SH-SY5Y (cell line): ENCODE measurements around the gene NUDC.

Experiments
- GATA2 ChIP-seq: IDR thresholded peaks from 2 replicates; pipeline ENCODE4 v1.6.1; 2011; ENCODE audit warnings: mild to moderate bottlenecking, low read depth, low read length
- GATA3 ChIP-seq: IDR thresholded peaks from 2 replicates; pipeline ENCODE4 v1.6.1; 2011; ENCODE audit warnings: low read depth, mild to moderate bottlenecking, low read length, moderate library complexity

Gene NUDC

DNA sequence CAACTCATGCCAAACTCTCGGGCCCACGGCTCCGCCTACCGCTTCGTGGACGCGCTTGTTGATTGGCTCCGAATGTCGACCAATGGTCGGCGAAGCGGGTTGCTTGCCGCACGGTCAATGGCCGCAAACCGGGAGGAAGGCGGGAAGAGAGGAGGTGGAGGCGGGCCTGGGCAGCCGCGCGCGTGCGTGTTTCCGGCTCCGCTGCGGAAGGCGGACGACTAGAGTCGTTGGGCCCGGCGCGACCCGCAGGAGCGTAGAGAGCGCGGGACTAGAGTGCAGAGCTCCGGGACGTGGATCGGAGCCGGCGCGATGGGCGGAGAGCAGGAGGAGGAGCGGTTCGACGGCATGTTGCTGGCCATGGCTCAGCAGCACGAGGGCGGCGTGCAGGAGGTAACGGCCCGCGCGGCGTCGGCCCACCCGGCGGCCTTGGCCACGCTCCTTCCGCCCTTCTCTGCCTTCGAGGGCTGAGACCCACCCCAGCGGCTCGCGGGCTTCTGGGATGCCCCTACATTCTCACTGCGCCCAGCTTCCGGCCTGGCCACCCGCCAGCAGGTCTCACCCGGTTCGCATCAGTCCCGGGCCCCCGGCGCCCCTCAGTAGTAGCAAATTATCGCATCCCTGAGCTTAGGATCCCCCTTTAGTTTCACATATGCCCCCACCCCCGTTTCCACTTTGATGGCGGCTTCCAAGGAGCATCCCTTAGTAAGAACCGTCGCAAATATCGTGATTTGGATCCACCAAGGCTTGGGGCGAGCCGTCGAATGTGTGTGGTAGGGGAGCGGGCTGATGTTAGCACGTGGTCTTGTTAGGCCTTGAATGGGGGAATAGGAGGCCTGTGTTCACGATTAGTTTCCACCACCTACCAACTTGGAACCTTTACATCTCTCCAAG, at the start of gene NUDC:
NUDC (plus strand) TSS at position 204 of the 891 bp plus-strand sequence; CDS start at position 310, 106 bp downstream.
- TF ChIP-seq GATA3: no peak
- TF ChIP-seq GATA2: no peak

DNA sequence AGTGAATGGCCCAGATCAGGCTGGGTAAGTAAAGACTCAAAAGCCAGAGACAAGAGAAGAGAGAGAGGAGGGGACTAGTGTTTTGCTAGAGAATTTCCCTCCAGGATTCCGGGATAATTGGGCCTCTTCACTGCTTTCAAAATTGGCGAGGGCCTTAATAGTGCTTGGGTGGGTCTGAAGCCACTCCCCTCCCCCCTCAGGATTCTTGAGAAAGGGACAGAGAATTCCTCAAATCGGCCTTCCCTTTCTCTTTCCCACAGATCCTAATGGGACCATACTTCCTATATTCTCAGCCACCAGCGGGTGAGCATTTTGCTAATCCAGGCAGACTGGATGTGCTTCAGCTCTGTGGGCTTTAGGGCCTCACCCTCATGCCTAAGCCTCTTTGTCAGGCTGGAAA, 46.6 kb upstream of the NUDC start:
- TF ChIP-seq GATA2: no peak
- no peak for TF ChIP-seq GATA3

DNA sequence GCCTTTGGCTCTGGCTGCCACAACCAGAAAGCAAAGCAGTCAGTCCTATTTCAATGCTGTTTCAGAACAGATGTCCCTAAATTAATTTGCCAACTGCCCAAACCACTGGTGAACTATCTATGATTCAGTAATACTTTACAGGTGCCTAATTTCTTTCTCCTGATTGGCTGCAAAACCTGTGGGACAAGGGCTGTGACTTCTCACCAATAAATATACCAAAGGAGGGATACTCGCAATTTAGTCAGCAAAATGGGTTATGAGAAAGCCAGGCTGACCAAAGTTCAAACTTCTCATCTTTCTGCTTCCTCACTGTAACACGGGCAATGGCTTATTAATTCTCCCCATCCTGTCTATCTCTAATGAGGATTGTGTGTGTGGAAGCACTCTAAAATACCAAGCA, 44.2 kb upstream of the NUDC start:
- no peak for TF ChIP-seq GATA3

DNA sequence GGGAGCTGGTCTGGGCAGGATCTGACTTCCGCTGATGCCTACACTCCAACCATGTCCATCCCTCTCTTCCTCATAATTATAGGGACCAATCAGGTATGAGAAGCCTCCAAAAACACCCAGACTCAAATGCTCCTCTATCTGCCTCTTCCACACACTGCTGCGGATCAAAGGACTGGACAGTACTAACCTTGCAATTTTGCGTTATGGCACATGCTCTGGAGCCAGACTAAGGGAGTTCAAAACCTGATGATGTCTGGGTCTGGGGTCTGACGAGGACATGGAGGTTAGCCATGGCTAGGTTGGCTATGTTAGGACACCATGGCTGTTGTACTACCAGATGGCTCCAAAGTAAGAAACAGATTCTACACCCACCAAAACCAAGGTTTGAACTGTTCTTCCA, 41.8 kb upstream of the NUDC start:
- TF ChIP-seq GATA3 (no peak), GATA2 (no peak)

DNA sequence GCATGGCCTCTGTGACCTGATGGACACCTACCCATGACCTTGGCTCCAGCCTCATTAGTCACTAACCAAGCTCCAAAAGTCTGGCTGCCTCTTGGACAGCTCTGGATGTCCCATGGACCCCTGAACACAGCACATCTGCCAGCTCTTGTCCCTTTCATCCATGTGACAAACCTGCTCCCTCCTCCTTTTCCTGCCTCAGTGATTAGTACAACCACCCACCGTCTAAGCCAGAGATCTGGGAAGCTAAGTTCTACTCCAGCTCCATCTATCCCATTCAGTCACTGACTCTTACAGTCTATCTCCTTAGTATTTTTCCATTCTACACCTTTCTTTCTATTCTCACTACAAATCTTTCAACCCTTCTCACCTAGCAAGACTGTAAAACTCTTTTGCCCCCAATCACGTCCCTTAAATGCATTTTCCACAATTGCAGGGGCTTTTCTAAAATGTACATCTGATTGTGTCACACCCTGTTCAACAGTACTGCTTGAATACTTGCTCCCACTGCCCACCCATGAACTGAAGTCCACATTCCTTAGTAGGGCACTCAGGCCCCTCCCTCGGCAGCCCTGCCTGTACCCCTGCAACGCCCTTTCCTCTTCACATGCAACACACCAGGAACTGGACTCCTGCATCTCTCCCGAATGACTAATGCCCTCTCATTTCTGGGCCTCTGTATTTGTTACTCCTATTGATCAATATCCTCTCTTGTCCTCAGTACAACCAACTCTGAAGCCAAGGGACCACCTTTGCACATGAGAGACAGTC, 38.7 kb upstream of the NUDC start:
- no peak for TF ChIP-seq GATA3
- TF ChIP-seq GATA2: no peak

DNA sequence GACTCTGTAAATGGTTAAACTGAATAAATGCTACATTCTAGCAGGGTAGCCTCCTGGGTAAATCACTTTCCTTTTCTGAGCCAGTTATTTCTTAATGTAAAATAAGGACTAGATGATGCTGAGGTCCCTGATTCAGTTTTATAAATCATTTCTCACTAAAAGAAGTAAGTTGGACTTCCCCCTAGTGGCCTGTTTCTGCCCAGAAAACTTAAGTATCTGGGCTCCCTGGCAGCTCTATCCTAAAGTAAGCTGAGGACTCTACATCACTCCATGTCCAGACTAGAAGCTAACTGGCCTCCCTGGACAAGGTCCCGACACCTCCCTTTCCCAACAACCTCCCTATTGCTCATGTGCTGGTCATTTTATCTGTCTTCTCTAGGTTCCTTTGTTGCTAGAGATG, 34.4 kb upstream of the NUDC start:
- TF ChIP-seq GATA3: no peak
- no peak for TF ChIP-seq GATA2

DNA sequence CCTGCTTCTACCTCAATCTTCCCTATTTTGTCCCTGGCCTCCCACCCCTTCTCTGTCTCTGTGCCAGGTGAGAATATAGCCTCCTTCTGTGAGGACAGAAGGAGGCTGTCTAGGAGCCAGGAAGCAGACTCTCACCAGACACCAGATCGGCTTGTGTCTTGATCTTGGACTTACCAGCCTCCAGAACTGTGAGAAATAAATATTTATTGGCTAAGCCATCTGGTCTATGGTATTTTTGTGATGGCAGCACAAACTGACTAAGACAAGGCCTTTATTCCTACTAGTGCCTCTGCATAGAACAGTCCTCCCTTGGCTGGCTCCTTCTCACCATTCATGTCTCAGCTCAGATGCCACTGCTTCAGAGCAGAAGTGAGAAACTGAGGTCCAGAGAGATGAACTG, 33.3 kb upstream of the NUDC start:
- TF ChIP-seq GATA3: no peak
- no peak for TF ChIP-seq GATA2

DNA sequence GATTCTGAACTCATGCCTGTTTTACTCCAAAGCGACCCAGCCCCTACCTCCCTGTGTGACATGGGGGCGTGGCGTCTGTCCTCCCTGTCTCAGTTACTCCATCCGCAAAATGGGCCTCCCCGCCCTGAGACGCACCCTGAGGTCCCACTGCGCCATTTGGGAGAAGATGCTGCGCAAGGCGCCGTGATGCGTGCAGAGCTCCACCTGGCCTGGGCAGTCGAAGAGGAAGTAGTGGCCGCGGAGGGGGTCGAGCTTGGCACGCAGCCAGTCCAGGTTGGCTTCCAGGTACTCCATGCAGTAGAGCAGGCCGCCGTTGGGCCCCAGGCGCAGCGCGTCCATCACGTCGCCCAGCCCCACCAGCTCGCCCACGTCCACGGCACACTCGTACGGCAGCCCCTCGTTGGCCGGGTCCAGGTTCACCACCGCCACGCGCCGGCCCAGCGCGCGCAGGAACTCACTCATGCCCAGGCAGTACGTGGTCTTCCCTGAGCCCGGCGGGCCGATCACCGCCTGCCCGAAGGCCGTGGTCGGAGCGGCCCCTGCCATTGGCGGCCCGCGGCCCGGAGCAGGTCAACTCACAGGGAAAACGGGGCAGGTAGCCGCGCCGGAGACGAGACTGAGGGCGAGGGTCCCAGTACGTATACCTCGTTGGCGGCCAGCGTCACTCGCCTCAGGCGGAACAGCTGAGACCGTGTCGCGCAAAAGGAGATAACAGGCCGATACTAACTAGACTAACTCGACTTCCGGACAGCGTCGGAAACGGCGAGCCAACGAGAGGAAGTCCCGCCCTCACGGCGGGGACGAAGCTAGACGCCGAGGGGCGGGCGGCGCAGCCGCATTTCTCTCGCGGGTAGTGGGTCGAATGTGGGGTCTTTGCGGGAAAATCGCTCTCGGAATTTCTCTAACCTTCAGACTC, 31.7 kb upstream of the NUDC start, which contains the start of gene GPN2:
GPN2 (minus strand) TSS at position 733 of the 916 bp plus-strand sequence; CDS start at position 546, 187 bp downstream.
- no peak for TF ChIP-seq GATA3
- TF ChIP-seq GATA2: peak; percentile 91

DNA sequence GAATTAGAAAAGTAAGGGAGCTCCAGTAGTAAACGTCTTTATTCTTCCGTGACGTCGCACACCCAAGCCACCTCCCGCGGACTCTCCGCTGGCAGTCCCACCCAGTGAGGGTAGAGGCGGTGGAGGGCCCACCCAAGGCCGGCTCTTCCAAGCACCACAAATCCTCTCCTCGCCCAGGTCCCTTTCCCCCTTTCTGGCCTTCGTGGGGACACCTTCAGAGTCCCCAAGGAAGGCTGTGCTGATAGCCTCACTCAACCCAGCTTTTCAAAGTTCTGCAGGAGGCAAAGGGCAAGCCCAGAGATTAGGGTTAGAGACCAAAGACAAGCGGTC, 31.1 kb upstream of the NUDC start:
- no peak for TF ChIP-seq GATA3
- no peak for TF ChIP-seq GATA2

DNA sequence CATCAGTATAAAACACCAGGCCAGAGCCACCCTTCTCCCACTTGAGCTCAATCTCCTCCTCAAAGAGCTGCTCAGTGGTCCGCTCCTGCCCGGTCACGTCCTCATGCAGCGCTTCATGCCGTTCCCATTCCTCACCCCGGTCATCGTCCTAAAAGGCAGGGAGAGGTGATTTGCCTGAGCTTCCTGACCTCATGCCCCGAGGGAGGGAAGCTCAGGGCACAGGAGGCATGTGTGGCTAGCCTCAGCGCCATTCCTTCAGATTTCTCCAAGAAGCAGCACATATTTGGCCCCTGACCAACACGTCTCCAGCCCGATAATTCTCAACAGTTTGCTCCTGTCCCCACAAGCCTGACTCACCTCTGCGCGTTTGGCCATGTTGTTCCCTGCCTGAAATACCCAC, 27.3 kb upstream of the NUDC start:
- TF ChIP-seq GATA3 (no peak), GATA2 (no peak)

DNA sequence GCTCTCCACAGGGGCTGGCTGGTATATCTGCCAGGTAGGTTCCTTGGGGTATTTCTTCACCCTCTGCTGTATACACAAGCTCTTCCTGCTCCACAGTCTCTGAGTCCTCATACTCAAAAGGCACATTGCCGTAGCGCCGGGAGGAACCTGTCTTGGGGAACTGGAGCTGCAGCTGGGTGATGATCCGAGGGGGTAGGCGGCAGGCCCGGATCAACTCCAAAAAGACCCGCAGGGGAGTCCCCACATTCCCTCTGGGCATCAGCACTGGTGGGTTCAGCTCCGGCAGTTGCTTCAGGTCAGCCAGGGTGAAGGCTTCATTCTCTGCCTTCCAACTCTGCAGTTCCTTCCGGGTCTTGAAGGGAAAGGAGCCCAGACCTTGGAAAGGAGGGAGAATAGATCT, 24.2 kb upstream of the NUDC start:
- TF ChIP-seq GATA2: no peak
- TF ChIP-seq GATA3: no peak

DNA sequence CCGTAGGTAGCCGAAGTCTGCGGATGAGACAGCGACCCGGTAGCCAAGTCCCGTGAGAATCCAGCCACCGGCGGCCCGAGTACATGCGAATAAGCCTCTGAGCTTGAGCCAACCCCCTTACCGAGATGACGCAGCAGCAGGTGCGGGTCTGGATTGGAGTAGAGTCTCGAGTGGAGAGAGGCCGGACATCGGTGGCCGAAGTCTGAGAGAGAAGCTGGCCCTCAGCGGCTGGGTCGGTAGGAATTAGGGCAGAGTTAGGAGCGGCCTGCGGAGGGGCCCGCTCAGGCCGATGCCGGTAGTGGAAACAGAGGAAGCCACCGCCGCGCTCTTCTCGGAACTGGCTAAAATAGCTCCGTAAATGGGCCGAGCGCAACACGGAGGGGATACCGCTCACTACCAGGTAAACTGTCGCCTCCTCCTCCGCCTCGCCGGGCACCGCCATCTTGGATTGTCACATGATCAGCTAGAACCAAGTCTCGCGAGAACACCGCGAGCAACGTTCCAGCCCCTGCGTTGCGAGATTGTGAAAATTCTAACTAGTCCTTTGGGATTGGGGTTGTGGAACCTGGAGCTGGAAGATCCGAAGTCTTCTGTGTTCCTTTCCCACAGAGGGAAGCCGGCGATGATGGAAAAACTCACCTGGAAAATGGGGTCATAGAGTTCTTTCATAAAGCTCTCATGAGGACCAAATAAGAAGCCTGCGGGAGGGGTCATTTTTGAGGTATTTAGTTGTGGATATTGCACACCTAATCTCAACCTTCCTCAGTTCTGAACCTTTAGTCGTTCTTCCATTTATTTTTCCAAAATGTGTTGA, 21.3 kb upstream of the NUDC start, which contains the start of gene GPATCH3:
GPATCH3 (minus strand) TSS at position 467 of the 814 bp plus-strand sequence; CDS start at position 442, 25 bp downstream.
- TF ChIP-seq GATA2 (no peak), GATA3 (no peak)
